Panc1 (cell line): Measurements from ENCODE around the gene STX2. TPM values are rescaled to one million over a fixed set of nuclear protein-coding genes. Genes with fewer than 3 reads are reported as not detected.

Source experiments
- ATAC-seq: fragments of 200-7000 bp; cut with Tn5 transposase; 2 replicates; pipeline ENCODE4 v1.9.1; 2020; ENCODE audit warnings: mild to moderate bottlenecking, moderate library complexity
- BruUV-seq: library from RNA; stranded (reverse); fragments of 400-500 nt; replicated peaks from 2 replicates; lab custom pipeline; 2021; lab: Mats Ljungman, UMichigan
- CTCF ChIA-PET: fragments of 300-600 bp; sonication (Branson Sonifier 250); formaldehyde crosslinking; loops from one replicate; lab custom pipeline; 2022; ENCODE audit warnings: antibody characterized with exemption; lab: Charles Lee
- POLR2A ChIA-PET: fragments of 300-600 bp; sonication (Branson Sonifier 250); formaldehyde crosslinking; loops from one replicate; lab custom pipeline; 2022; ENCODE audit warnings: antibody characterized with exemption; lab: Charles Lee
- DNase-seq: peaks from one replicate; pipeline ENCODE4 v3.0.0-alpha.2; 2010; ENCODE audit warnings: low read depth, low spot score
- H3K27ac ChIP-seq: 2 replicates; pipeline ENCODE4 v1.5.1; 2011; ENCODE audit warnings: mild to moderate bottlenecking, low read length, inconsistent platforms
- H3K27me3 ChIP-seq: fragments of 200-500 bp; sonication (Bioruptor generic); 2 replicates; pipeline ENCODE4 v1.6.0; 2014; ENCODE audit warnings: low read length, inconsistent platforms; ENCODE audit not compliant: control insufficient read depth, insufficient read depth
- H3K36me3 ChIP-seq: fragments of 200-500 bp; sonication (Bioruptor generic); 2 replicates; pipeline ENCODE4 v1.5.1; 2014; ENCODE audit warnings: inconsistent platforms, mild to moderate bottlenecking, low read length, moderate library complexity; ENCODE audit not compliant: control insufficient read depth, insufficient read depth
- H3K4me1 ChIP-seq: 2 replicates; pipeline ENCODE4 v1.5.1; 2011; ENCODE audit warnings: inconsistent platforms, mild to moderate bottlenecking, low read length, moderate library complexity; ENCODE audit not compliant: control insufficient read depth, insufficient read depth
- H3K4me3 ChIP-seq, 2 experiments: 2 replicates each; pipeline ENCODE4 v1.5.1; 2011 to 2012; ENCODE audit warnings: low read depth in 2 of 2, low read length in 2 of 2, mild to moderate bottlenecking in 2 of 2, inconsistent platforms in 1 of 2, moderate library complexity in 1 of 2
- H3K9me3 ChIP-seq: fragments of 200-500 bp; sonication (Bioruptor generic); 2 replicates; pipeline ENCODE4 v1.5.1; 2014; ENCODE audit warnings: low read depth, mild to moderate bottlenecking, inconsistent platforms, low read length, moderate library complexity; ENCODE audit not compliant: control insufficient read depth, insufficient read depth
- CTCF ChIP-seq: fragments of 450-650 bp; IDR thresholded peaks from 2 replicates; pipeline ENCODE4 v1.5.1; 2017; ENCODE audit warnings: mild to moderate bottlenecking
- REST ChIP-seq, 2 experiments: IDR thresholded peaks; 2 replicates each; pipeline ENCODE4 v1.6.1; 2011 to 2012; ENCODE audit warnings: low read depth in 2 of 2, control low read depth in 1 of 2, low read length in 1 of 2, mild to moderate bottlenecking in 1 of 2, moderate library complexity in 1 of 2; ENCODE audit not compliant: insufficient read depth in 1 of 2
- SIN3A ChIP-seq: IDR thresholded peaks from 2 replicates; pipeline ENCODE4 v1.6.1; 2012; ENCODE audit warnings: low read depth, mild to moderate bottlenecking, low read length, moderate library complexity, borderline replicate concordance; ENCODE audit not compliant: insufficient read depth
- TCF7L2 ChIP-seq: IDR thresholded peaks from 2 replicates; pipeline ENCODE4 v1.6.1; 2011; ENCODE audit warnings: mild to moderate bottlenecking, low read depth, low read length, inconsistent platforms
- in situ Hi-C: cut with HindIII; loops from 2 replicates; pipeline ENCODE4 v1.10.0; 2016; ENCODE audit warnings: low sequenced_read_pairs, low pct_unique_long_range_greater_than_20kb
- intact Hi-C: fragments of 100-400 bp; cut with micrococcal nuclease; formaldehyde crosslinking; loops from one replicate; pipeline ENCODE4 v1.10.0; 2022; ENCODE audit not compliant: unreplicated experiment
- total RNA-seq: library from RNA; stranded (reverse); gene quantifications from one replicate; pipeline ENCODE4 v1.2.1, GENCODE V29; 2021; ENCODE audit not compliant: unreplicated experiment

STX2 gene
- total RNA-seq, 1 experiment from 2014 or later = 34.0 TPM

DNA sequence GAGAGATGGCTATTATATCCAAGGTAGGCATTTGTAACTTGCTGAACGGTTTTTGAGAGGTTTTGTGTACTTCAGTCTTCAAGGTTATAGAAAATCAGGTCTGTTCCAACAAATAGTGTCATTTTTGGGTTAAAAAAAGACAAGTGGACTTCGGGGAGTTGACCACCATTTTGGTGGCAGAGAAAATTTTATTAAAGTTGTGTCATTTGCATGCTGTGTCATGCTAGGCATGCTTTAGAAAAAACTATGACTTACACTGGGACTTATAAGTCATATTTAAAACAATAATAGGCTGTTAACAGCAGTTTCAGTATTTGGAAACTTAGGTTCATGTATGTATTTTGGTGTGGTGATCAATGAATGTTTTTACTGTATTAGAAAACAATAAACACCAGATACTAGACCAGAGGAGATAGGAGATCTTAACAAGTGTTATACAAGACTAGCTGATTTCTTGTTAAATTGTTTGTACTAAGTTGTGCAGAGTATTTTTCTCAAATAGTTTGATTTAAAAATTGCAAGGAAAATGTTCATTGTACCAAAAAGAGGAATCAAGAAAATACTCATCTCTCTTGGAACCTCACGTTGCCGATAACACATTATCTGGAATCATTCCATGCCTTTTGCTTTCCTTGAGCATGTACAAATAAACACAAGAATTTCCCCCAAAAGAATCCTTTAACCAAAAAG is 34.2 kb upstream of the STX2 start:
- CTCF ChIA-PET = no interaction called here
- Histone ChIP-seq H3K36me3 (peaks cover 41% of the 10 kb centered on the region), H3K27ac (peak overlapping the region; percentile 96), H3K4me3 (peak overlapping the region; percentile 86 to 94), H3K4me1 (peaks cover 41% of the 10 kb centered on the region), H3K27me3 (no peaks in the 10 kb centered on the region), H3K9me3 (no peaks in the 10 kb centered on the region)
- ATAC-seq (no peak), DNase-seq (no peak)
- TF ChIP-seq SIN3A (no peak), CTCF (no peak), REST (IDR thresholded peaks at IDR 0.05; ENCODE audit: insufficient read depth in 1 of 2, low read depth in 2 of 2, low read length in 1 of 2) (no peak)
- in situ Hi-C loops = no loop called here
- intact Hi-C loops = no loop called here
- TSS peak; percentile 77 for BruUV-seq
- POLR2A ChIA-PET = no interaction called here

DNA sequence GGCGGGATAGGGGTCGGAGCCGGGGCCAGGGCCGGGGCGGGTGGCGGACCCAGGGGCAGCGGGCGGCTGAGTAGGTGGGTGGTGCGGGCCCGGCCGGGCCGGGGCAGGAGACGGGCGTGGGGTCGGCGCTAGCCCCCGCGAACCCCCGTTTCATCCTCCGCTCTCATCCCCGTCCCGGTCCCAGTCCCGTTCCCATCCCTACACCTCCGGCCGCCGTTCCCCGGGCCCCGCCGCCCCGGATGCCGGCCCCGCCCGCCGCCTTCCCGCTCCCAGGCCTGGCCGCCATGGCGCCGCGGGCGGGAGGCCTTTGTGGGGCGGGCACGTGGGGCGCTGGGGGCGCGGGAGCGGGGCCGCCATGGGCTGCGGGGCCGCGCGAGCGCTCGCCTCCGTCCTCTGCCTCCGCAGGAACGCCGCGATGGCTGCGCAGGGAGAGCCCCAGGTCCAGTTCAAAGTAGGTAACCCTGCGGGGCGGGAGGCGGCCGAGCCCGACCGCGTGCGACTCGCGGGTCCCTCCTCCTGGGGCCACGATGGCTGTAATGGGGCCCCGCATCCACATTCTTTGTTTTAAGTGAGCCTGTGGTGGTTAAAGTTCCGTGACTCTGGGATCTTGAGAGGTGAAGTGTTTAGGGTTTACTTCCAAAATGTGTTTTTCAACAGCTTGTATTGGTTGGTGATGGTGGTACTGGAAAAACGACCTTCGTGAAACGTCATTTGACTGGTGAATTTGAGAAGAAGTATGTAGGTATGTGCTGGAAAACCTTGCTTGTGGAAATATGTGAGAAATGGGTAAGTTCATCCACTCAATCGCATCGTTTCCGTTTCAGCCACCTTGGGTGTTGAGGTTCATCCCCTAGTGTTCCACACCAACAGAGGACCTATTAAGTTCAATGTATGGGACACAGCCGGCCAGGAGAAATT is 33.4 kb upstream of the STX2 start:
- peaks cover 41% of the 10 kb centered on the region for H3K36me3 ChIP-seq
- intact Hi-C loops = no loop called here
- DNase-seq = no peak
- no peaks in the 10 kb centered on the region for H3K27me3 ChIP-seq
- no peak for TF ChIP-seq TCF7L2
- TF ChIP-seq SIN3A = 0 out of 2 replicates have a peak, but pooled peaks have one; percentile 8
- H3K27ac ChIP-seq = peak overlapping the region; percentile 96
- POLR2A ChIA-PET = no interaction called here
- H3K4me1 ChIP-seq = peaks cover 33% of the 10 kb centered on the region
- CTCF ChIA-PET = no interaction called here
- in situ Hi-C loops = no loop called here
- no TSS peak for BruUV-seq
- no peaks in the 10 kb centered on the region for H3K9me3 ChIP-seq
- H3K4me3 ChIP-seq = peak overlapping the region; percentile 86 to 94
- peak; percentile 57 for ATAC-seq
